Measurements from ENCODE around the gene SLC15A1. TPM values are rescaled to one million over a fixed set of nuclear protein-coding genes. Genes with fewer than 3 reads are reported as not detected.

The SLC15A1 gene
- total and polyA plus RNA-seq, 11 donors, result not detected

- no peaks in the 10 kb centered on the region for H3K36me3 ChIP-seq
Observed at GRCh38 chr13:98775386-98775785, 22.9 kb upstream of the SLC15A1 start.

DNA sequence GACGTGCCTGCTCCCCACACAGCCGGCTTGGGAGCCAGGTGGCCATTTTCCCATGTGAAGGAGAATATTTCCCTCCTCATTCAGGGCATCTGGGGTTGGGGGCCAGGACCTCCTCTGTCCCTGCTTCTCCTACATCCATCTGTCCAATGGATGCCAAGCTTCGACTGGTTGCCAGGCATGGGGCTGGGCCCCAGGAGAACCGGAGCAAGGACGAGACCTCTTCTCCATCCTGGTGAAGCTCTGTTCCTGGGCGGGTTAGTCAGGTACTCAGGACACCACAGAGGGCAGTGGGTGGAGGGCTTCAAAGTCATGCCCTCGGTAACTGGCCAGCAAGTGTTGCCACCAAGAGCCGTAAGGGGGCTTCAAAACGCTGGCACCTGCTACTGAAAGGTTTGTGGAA is 22.3 kb upstream of the SLC15A1 start:
- Histone ChIP-seq H3K27ac (no peak overlapping the region), H3K4me3 (no peak overlapping the region), H3K27me3 (peaks cover 0 to 7% (median 0%) of the 10 kb centered on the region in 9 donors), H3K4me1 (no peaks in the 10 kb centered on the region), H3K36me3 (no peaks in the 10 kb centered on the region), H3K9me3 (no peaks in the 10 kb centered on the region)
- DNase-seq (no peak), ATAC-seq (no peak)
- WGBS, 4 donors, result 93 to 97% (median 94%) methylated on average over 7 to 9 of the region's 9 CpGs
- intact Hi-C loops (cut with DNase I), result no loop called here
- TF ChIP-seq CTCF (IDR thresholded peaks at IDR 0.05) (no peak), POLR2A (IDR thresholded peaks at IDR 0.05) (no peak)

More at GRCh38 chr13:98775386-98775785, 22.9 kb upstream of the SLC15A1 start:
- Histone ChIP-seq H3K27me3 (peaks cover 0 to 7% (median 0%) of the 10 kb centered on the region in 9 donors), H3K4me3 (no peak overlapping the region), H3K4me1 (no peaks in the 10 kb centered on the region), H3K9me3 (no peaks in the 10 kb centered on the region), H3K27ac (no peak overlapping the region)
- intact Hi-C loops (cut with DNase I), result no loop called here
- 74 to 80% (median 78%) methylated on average over 5 to 15 of the region's 15 CpGs for WGBS, 4 donors
- DNase-seq (no peak), ATAC-seq (no peak)
- TF ChIP-seq POLR2A (IDR thresholded peaks at IDR 0.05), result no peak
- no peak for TF ChIP-seq CTCF (IDR thresholded peaks at IDR 0.05)

GRCh38 chr13:98773921-98774320 is 21.4 kb upstream of the SLC15A1 start:
- intact Hi-C loops (cut with DNase I), result no loop called here
- Histone ChIP-seq H3K4me1 (no peaks in the 10 kb centered on the region), H3K36me3 (no peaks in the 10 kb centered on the region), H3K9me3 (no peaks in the 10 kb centered on the region), H3K27me3 (peaks cover 0 to 1% (median 0%) of the 10 kb centered on the region in 9 donors), H3K27ac (no peak overlapping the region), H3K4me3 (no peak overlapping the region)
- ATAC-seq (no peak), DNase-seq (no peak)
- 87 to 89% (median 89%) methylated on average over 12 to 20 of the region's 20 CpGs for WGBS, 4 donors
- no peak for TF ChIP-seq POLR2A (IDR thresholded peaks at IDR 0.05)
- no peak for TF ChIP-seq CTCF (IDR thresholded peaks at IDR 0.05)

DNA sequence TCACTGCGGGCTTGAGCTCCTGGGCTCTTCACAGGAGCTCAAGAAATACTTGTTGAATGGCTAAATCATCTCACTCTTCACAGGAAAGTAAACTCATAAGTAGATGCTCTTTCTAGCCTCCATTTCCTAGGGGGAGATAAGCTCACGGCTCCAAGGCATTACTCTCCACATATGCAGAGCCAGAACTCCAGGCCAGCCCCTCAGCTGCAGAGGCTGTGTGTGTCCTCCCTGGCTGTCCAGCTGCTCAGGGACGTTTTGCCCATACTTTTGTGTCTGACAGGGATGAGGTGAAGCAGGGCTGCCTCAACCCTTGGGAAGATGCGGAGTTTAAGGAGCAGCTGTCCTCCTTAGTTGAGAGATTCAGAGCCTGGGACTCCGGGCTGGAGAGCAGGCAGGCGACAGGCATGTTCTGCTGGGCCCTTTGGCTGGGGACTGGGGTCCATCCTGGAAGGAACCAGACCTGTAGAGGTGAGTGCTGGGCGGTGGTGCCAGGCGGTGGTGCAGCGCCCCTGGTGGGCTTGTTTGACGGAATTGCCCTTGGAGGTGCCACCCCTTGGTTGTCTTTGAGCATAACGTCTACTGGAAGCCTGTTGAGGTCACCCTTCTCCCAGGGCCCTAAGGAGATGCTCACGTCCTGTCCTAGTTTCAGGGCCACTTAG is 20.5 kb upstream of the SLC15A1 start:
- ATAC-seq (no peak), DNase-seq (no peak)
- intact Hi-C loops (cut with DNase I), result no loop called here
- 77 to 82% (median 80%) methylated on average over 9 to 12 of the region's 12 CpGs for WGBS, 4 donors
- H3K9me3 ChIP-seq, result no peaks in the 10 kb centered on the region
- H3K27ac ChIP-seq, result no peak overlapping the region
- H3K4me3 ChIP-seq, result no peak overlapping the region
- H3K4me1 ChIP-seq, result no peaks in the 10 kb centered on the region
- H3K27me3 ChIP-seq, result no peaks in the 10 kb centered on the region
- no peaks in the 10 kb centered on the region for H3K36me3 ChIP-seq
- no peak for TF ChIP-seq CTCF (IDR thresholded peaks at IDR 0.05)
- TF ChIP-seq POLR2A (IDR thresholded peaks at IDR 0.05), result no peak

Data from heart left ventricle (tissue), 16 donors.